ACC112 (cell line): ENCODE data around the gene SLC26A4.

Source experiments
- H2AFZ ChIP-seq: fragments of 200-600 bp; sonication (generic); one replicate; pipeline ENCODE4 v1.6.0; 2017; ENCODE audit warnings: antibody characterized with exemption, low read length; ENCODE audit not compliant: unreplicated experiment
- H3K27ac ChIP-seq: fragments of 200-600 bp; sonication (generic); 2 replicates; pipeline ENCODE4 v1.5.1; 2014; ENCODE audit warnings: low read depth, mild to moderate bottlenecking, antibody characterized with exemption, low read length, moderate library complexity
- H3K27me3 ChIP-seq: fragments of 200-600 bp; sonication (generic); 2 replicates; pipeline ENCODE4 v1.6.1; 2014; ENCODE audit warnings: mild to moderate bottlenecking, antibody characterized with exemption, low read length, moderate library complexity, mixed read lengths; ENCODE audit not compliant: insufficient read depth
- H3K36me3 ChIP-seq: fragments of 200-600 bp; sonication (generic); 2 replicates; pipeline ENCODE4 v1.6.1; 2016; ENCODE audit warnings: mild to moderate bottlenecking, antibody characterized with exemption, low read length, moderate library complexity, mixed read lengths; ENCODE audit not compliant: insufficient read depth
- H3K4me1 ChIP-seq: fragments of 200-600 bp; sonication (generic); one replicate; pipeline ENCODE4 v1.6.1; 2016; ENCODE audit warnings: low read length, mixed read lengths; ENCODE audit not compliant: insufficient read depth, unreplicated experiment, control insufficient read depth
- H3K4me3 ChIP-seq: fragments of 200-600 bp; sonication (generic); 2 replicates; pipeline ENCODE4 v1.5.1; 2014; ENCODE audit warnings: mild to moderate bottlenecking, low read depth, low read length
- H3K79me2 ChIP-seq: fragments of 200-600 bp; sonication (generic); one replicate; pipeline ENCODE4 v1.6.0; 2016; ENCODE audit warnings: low read length; ENCODE audit not compliant: control insufficient read depth, unreplicated experiment, insufficient read depth

The SLC26A4 gene

DNA sequence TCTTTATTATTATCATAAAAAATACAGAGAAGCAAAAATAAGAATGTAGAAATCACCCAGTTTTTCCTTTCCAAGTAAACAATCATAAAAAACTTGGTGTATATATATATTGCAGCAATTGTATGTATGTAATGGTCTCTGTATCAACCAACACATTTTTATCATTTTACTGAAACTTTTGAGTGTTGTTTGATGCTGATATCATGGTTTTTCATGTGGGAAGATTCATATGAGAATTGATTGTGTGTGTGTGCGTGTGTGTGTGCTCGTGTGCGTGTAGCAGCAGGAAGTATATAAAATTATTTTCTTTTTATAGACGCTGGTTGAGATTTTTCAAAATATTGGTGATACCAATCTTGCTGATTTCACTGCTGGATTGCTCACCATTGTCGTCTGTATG is 22.3 kb downstream of the SLC26A4 start:
- peaks cover 5% of the 10 kb centered on the region for H3K4me1 ChIP-seq
- no peak overlapping the region for H3K27ac ChIP-seq
- no peaks in the 10 kb centered on the region for H3K27me3 ChIP-seq
- H2AFZ ChIP-seq: no peak overlapping the region
- H3K79me2 ChIP-seq: no peaks in the 10 kb centered on the region
- no peak overlapping the region for H3K4me3 ChIP-seq
- no peaks in the 10 kb centered on the region for H3K36me3 ChIP-seq

DNA sequence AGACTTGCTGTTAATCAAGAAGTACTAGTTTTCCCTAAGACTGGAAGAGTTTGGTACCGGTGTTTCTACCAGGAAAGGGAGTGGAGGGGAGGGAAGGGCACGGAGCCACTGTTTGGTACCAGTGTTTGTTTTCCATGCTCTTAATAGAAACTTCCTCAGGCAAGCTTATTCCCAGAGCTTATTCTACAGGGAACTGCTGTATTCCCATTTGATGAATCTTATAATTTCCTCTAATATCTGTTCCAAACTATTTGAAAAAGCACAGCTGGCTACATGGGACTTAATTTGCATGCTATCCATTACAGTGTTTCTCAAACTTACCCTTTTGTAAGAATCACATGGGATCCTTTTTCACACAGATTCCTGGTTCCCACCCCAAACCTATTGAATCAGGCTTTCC is 23.7 kb downstream of the SLC26A4 start:
- peaks cover 5% of the 10 kb centered on the region for H3K4me1 ChIP-seq
- no peaks in the 10 kb centered on the region for H3K27me3 ChIP-seq
- no peaks in the 10 kb centered on the region for H3K36me3 ChIP-seq

DNA sequence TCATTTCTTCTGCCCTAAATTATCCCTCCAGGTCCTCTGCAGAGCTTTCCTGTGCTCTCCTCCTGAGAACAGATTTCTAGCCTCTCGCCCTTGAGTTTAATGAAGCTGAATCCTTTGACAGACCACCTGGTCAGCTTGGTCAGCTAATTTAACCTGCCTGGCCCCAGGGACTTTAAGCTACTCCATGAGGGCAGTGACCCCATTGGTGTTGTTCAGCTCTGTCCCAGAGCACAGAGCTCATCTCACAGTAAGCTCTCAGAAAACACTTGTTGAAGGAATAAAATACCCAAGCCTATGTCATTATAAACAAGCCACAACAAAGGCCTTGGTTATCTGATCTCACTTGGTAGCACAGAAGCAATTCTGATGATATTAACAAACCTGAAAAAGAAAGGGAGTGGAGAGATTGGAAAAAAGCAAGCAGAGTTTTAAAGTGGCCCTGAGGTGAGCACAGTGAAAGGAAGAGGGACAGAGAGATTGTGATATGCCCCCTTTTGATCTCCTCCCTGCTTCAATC is 24.4 kb downstream of the SLC26A4 start:
- Histone ChIP-seq H3K27me3 (no peaks in the 10 kb centered on the region), H3K4me1 (peaks cover 5% of the 10 kb centered on the region), H2AFZ (no peak overlapping the region), H3K27ac (no peak overlapping the region), H3K4me3 (no peak overlapping the region), H3K36me3 (no peaks in the 10 kb centered on the region), H3K79me2 (no peaks in the 10 kb centered on the region)

More for the DNA sequence above, 23.7 kb downstream of the SLC26A4 start:
- H3K4me3 ChIP-seq: no peak overlapping the region
- no peak overlapping the region for H3K27ac ChIP-seq
- no peak overlapping the region for H2AFZ ChIP-seq
- H3K79me2 ChIP-seq: no peaks in the 10 kb centered on the region

DNA sequence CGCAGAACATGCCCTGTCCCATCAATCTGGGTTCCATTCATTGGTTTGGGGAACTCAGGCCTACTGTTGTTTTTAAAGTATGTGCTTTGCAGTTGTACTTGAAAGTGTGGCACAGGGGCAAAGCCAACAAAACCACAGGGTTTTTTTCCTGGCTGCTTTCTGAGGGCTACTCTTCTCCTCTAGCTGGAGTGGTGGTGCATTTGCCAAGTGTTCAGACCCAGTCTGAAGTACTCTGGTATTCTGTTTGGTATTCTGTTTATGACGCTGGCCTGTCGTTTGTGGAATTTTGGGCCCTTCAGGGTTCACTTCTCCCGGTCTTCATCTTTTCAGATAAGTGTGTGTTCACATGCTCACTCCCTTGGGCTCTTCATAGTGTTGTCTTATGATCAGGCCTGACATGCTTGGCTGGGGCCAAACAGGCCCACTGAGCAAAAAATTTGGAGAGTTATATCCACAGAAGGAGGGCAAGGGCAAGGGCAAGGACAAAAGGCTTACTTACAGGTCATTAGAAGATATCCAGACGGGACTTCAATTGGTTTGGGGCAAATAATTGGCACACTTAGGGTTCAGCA is 26.3 kb downstream of the SLC26A4 start:
- H3K4me3 ChIP-seq: no peak overlapping the region
- H3K27me3 ChIP-seq: no peaks in the 10 kb centered on the region
- H3K27ac ChIP-seq: no peak overlapping the region
- no peak overlapping the region for H2AFZ ChIP-seq
- H3K4me1 ChIP-seq: peaks cover 17% of the 10 kb centered on the region
- H3K36me3 ChIP-seq: no peaks in the 10 kb centered on the region
- no peaks in the 10 kb centered on the region for H3K79me2 ChIP-seq

DNA sequence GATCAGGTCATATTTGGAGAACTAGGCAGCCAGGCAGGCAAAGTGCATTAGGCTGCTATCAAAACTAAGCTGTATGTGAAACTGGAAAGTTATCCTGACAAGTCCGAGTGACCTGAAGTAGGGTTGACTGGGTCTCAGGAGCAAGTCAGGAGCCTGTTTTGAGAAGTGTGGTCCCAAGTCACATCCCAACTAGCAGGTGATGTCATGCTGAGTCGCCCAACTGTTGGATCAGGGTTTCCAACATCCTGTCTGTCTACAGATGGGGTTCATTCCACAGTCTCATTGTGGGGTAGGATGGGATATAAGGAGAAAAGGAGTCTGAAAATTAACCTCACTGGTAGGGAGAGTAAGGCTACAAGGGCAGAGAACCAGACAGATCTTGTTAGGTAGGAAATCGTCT is 27.0 kb downstream of the SLC26A4 start:
- H3K4me1 ChIP-seq: peaks cover 25% of the 10 kb centered on the region
- no peaks in the 10 kb centered on the region for H3K27me3 ChIP-seq
- H3K36me3 ChIP-seq: no peaks in the 10 kb centered on the region
- H3K79me2 ChIP-seq: no peaks in the 10 kb centered on the region
- no peak overlapping the region for H3K27ac ChIP-seq
- H2AFZ ChIP-seq: no peak overlapping the region
- H3K4me3 ChIP-seq: no peak overlapping the region

DNA sequence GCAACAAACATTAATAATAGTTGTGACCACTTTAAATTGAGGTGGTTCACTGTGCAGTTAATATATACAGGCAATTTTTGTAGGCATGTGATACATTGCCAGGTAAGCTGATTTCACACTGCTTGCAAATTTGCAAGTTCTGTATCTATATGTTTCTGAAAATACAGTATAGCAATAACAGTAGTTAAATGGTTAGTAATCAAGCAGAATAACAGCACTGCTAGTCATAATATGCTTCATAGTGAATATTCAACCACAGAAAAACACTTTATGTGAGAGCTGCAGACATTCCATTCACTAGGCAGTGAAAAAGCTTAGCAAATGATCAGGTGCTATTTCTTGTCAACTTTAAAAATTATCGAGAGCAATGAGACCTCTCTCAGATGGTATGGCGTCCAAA is 28.9 kb downstream of the SLC26A4 start:
- no peaks in the 10 kb centered on the region for H3K79me2 ChIP-seq
- no peak overlapping the region for H2AFZ ChIP-seq
- no peaks in the 10 kb centered on the region for H3K36me3 ChIP-seq
- H3K27ac ChIP-seq: no peak overlapping the region
- peaks cover 35% of the 10 kb centered on the region for H3K4me1 ChIP-seq
- H3K4me3 ChIP-seq: no peak overlapping the region
- no peaks in the 10 kb centered on the region for H3K27me3 ChIP-seq

DNA sequence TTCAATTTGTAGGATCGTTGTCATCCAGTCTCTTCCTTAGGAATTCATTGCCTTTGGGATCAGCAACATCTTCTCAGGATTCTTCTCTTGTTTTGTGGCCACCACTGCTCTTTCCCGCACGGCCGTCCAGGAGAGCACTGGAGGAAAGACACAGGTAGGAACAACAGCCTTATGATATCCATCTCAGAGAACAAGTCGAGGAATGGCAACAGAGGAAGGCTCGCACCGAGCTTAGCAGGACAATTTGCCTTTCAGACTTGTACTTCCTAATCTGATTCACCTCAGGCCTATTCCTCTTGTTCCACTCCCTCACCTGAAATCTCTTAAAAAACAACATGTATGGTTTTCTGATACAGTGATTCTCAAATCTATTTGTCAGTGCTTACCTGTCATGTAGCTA is 29.5 kb downstream of the SLC26A4 start:
- Histone ChIP-seq H3K4me1 (peaks cover 35% of the 10 kb centered on the region), H3K27me3 (no peaks in the 10 kb centered on the region), H2AFZ (no peak overlapping the region), H3K27ac (no peak overlapping the region), H3K36me3 (no peaks in the 10 kb centered on the region), H3K4me3 (no peak overlapping the region), H3K79me2 (no peaks in the 10 kb centered on the region)

DNA sequence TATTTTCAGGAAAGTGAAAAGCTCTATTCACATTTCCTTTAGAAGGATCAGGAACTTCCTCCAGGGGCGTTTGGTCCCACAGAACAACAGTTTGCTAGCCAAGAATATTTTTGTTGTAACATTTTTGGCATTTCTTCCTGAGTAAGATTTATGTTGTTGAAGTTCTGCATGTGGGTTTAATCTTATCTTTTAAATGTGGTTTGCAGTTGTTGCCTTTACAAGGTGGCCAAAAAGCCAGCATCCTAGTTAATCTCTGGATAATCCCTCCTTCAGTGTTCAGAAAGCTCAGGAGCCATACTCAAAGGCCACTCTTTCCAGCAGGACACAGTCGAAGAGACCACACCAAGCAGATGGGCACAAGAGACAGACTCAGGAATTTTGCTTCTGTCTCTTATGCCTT is 30.0 kb downstream of the SLC26A4 start:
- Histone ChIP-seq H3K27ac (no peak overlapping the region), H2AFZ (no peak overlapping the region), H3K4me3 (no peak overlapping the region), H3K79me2 (no peaks in the 10 kb centered on the region), H3K4me1 (peaks cover 35% of the 10 kb centered on the region), H3K36me3 (no peaks in the 10 kb centered on the region), H3K27me3 (no peaks in the 10 kb centered on the region)

DNA sequence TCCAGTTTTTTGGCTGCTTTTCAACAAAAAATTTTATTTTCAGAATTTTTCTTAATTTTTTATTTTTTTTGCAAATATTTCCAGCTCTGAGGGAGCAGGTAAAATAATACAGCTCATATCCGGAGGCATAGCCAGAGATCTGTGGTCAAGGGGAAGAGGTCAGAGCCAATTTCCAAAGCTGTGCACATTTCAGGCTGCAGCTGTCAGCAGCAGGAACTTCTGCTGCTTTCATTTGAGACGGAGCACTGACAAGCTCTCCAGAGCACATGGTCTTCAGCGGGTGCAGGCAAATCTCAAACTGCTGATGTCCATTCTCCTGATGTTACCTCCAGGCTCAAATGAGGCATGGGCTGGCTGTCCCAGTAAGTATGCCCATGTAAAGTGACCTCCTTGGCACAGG is 31.1 kb downstream of the SLC26A4 start:
- H3K4me3 ChIP-seq: 0 out of 2 replicates have a peak overlapping the region, but pooled peaks have one; percentile 20
- H3K27me3 ChIP-seq: no peaks in the 10 kb centered on the region
- no peaks in the 10 kb centered on the region for H3K79me2 ChIP-seq
- H3K27ac ChIP-seq: no peak overlapping the region
- H3K4me1 ChIP-seq: peaks cover 35% of the 10 kb centered on the region
- H3K36me3 ChIP-seq: no peaks in the 10 kb centered on the region
- no peak overlapping the region for H2AFZ ChIP-seq

DNA sequence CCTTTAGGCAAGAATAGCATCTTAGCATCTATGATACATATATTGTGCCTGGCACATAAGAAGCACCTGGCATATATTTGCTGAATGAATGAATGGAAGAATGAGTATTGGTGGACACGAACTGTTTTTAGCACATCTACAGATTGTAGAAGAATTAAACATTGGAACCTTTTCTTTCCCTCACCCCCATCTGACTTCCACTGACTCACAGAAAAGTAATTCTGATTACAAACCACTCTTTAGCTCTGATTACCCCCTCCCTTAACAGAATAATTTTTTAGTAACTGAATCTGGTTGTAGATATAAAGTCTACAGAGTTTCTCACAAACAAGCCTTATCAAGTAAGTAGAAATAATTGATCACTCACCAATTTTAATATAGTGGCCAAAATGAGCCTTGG is 31.9 kb downstream of the SLC26A4 start:
- Histone ChIP-seq H3K79me2 (no peaks in the 10 kb centered on the region), H3K36me3 (no peaks in the 10 kb centered on the region), H3K27ac (no peak overlapping the region), H2AFZ (no peak overlapping the region), H3K4me1 (peaks cover 33% of the 10 kb centered on the region), H3K4me3 (peak overlapping the region; percentile 20; the same call in 1 of the 2 replicates), H3K27me3 (no peaks in the 10 kb centered on the region)

DNA sequence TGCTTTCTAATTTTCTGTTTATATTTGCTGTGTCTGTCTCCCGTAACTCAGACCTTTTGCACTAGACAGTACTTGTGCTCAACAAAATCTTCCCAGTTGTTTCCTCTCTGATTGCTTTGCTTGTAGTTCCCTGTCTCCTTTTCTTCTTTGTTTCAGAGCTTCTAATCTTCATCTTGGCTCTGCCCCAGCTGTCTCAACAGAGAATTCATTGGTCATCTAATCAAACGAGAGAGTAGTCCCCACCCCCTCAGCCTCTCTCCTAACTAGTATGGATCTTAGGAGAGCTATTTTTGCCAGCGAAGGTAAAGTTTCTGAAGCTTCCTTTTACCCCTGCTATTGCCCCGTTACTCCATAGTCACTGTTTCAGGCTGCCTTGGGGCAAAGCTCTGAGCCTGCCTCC is 32.8 kb downstream of the SLC26A4 start:
- Histone ChIP-seq H3K79me2 (no peaks in the 10 kb centered on the region), H3K27me3 (no peaks in the 10 kb centered on the region), H3K27ac (no peak overlapping the region), H2AFZ (no peak overlapping the region), H3K36me3 (no peaks in the 10 kb centered on the region), H3K4me3 (no peak overlapping the region), H3K4me1 (peaks cover 30% of the 10 kb centered on the region)
